Regular cardiac myocyte (primary cell): ENCODE measurements around the gene RAD51D. TPM values are rescaled to one million over a fixed set of nuclear protein-coding genes. Genes with fewer than 3 reads are reported as not detected.

ENCODE experiments used
- total RNA-seq: library from RNA; depleted of rRNA; stranded (reverse); fragments of >200 nt; gene quantifications from 2 replicates; pipeline ENCODE4 v1.2.3, GENCODE V29; 2014

The RAD51D gene
- total RNA-seq, result 4.8 and 13.6 TPM in 2 replicates

GRCh38 chr17:35119370-35120165 is at the start of gene RAD51D:
Gene RAD51D (minus strand): TSS chr17:35119860. CDS start chr17:35119613, 247 bp downstream.

GRCh38 chr17:35147375-35147905 is 27.8 kb upstream of the RAD51D start, which contains the start of gene UNC45B:
Gene UNC45B (plus strand): TSS chr17:35147817. CDS start chr17:35148264, 447 bp downstream.

GRCh38 chr17:35141681-35142466 is 22.2 kb upstream of the RAD51D start, which contains the start of gene NLE1:
Gene NLE1 (minus strand): TSS chr17:35142303. CDS start chr17:35142275, 28 bp downstream.

GRCh38 chr17:35121315-35121714 is 1.7 kb upstream of the RAD51D start, which contains the start of gene FNDC8:
Gene FNDC8 (plus strand): TSS chr17:35121615. CDS start chr17:35121694, 79 bp downstream.

GRCh38 chr17:35063514-35064223 is 56.0 kb downstream of the RAD51D start, which contains the start of gene RFFL:
Gene RFFL (minus strand): TSS chr17:35063707. CDS start chr17:35026553, 37,154 bp downstream.

Other genes starting within 250 kb of the RAD51D start
- 0.38 and 1.1 TPM in 2 replicates for gene CCT6B, start 158.4 kb downstream of the RAD51D start, total RNA-seq
- 12.1 and 13.6 TPM in 2 replicates for gene ZNF830, start 158.3 kb downstream of the RAD51D start, total RNA-seq
- 25.1 and 36.4 TPM in 2 replicates for gene LIG3, start 139.3 kb downstream of the RAD51D start, total RNA-seq
- gene RFFL, start 56.2 kb downstream of the RAD51D start, total RNA-seq, result 5.4 and 13.4 TPM in 2 replicates
- gene FNDC8, start 1.8 kb upstream of the RAD51D start, total RNA-seq, result not detected in 2 replicates
- gene NLE1, start 22.4 kb upstream of the RAD51D start, total RNA-seq, result 20.3 and 26.6 TPM in 2 replicates
- not detected in 2 replicates for gene UNC45B, start 28.0 kb upstream of the RAD51D start, total RNA-seq
- gene SLC35G3, start 74.5 kb upstream of the RAD51D start, total RNA-seq, result not detected in 2 replicates
- gene SLFN5, start 123.2 kb upstream of the RAD51D start, total RNA-seq, result 52.7 and 58.9 TPM in 2 replicates